ENCODE data around the gene NTM. TPM values are rescaled to one million over a fixed set of nuclear protein-coding genes. Genes with fewer than 3 reads are reported as not detected.

NTM gene
- total RNA-seq, 3 donors from 2014 or later = 0.66 to 9.0 (median 1.0) TPM

- H3K36me3 ChIP-seq = no peaks in the 10 kb centered on the region
- H3K4me3 ChIP-seq = no peak overlapping the region
- no peak for DNase-seq (ENCODE audit: low spot score in 2 of 2)
- TF ChIP-seq POLR2A (IDR thresholded peaks at IDR 0.05) (no peak), CTCF (IDR thresholded peaks at IDR 0.05) (no peak), POLR2AphosphoS5 (IDR thresholded peaks at IDR 0.05) (no peak)
- no peak overlapping the region for H3K27ac ChIP-seq
- H3K27me3 ChIP-seq = peaks cover 0 to 4% of the 10 kb centered on the region in 2 donors
- H3K4me1 ChIP-seq = no peaks in the 10 kb centered on the region
- intact Hi-C loops (cut with DNase I; ENCODE audit: low total_unique reads) = no loop called here
- no peaks in the 10 kb centered on the region for H3K9me3 ChIP-seq
These were observed 917.6 kb downstream of the NTM start for GRCh38 chr11:132288036-132288435.

- DNase-seq (ENCODE audit: low spot score in 2 of 2) = no peak
- Histone ChIP-seq H3K9me3 (no peaks in the 10 kb centered on the region), H3K4me1 (no peaks in the 10 kb centered on the region), H3K4me3 (no peak overlapping the region), H3K27ac (no peak overlapping the region), H3K27me3 (no peaks in the 10 kb centered on the region), H3K36me3 (no peaks in the 10 kb centered on the region)
- intact Hi-C loops (cut with DNase I; ENCODE audit: low total_unique reads) = no loop called here
- TF ChIP-seq POLR2A (IDR thresholded peaks at IDR 0.05) (no peak), POLR2AphosphoS5 (IDR thresholded peaks at IDR 0.05) (no peak), CTCF (IDR thresholded peaks at IDR 0.05) (no peak)
These were observed 919.3 kb downstream of the NTM start for GRCh38 chr11:132289590-132290256.

- intact Hi-C loops (cut with DNase I; ENCODE audit: low total_unique reads) = no loop called here
- H3K4me1 ChIP-seq = no peaks in the 10 kb centered on the region
- no peak overlapping the region for H3K27ac ChIP-seq
- no peak for DNase-seq (ENCODE audit: low spot score in 2 of 2)
- H3K36me3 ChIP-seq = no peaks in the 10 kb centered on the region
- H3K4me3 ChIP-seq = no peak overlapping the region
- no peaks in the 10 kb centered on the region for H3K27me3 ChIP-seq
- TF ChIP-seq CTCF (IDR thresholded peaks at IDR 0.05) (no peak), POLR2A (IDR thresholded peaks at IDR 0.05) (no peak), POLR2AphosphoS5 (IDR thresholded peaks at IDR 0.05) (no peak)
- no peaks in the 10 kb centered on the region for H3K9me3 ChIP-seq
These were observed 923.2 kb downstream of the NTM start for GRCh38 chr11:132293586-132293985.

GRCh38 chr11:132296946-132297610 is 926.7 kb downstream of the NTM start:
- no peaks in the 10 kb centered on the region for H3K27me3 ChIP-seq
- TF ChIP-seq POLR2A (IDR thresholded peaks at IDR 0.05) (no peak), POLR2AphosphoS5 (IDR thresholded peaks at IDR 0.05) (no peak), CTCF (IDR thresholded peaks at IDR 0.05) (no peak)
- H3K4me1 ChIP-seq = no peaks in the 10 kb centered on the region
- no peak overlapping the region for H3K4me3 ChIP-seq
- H3K9me3 ChIP-seq = no peaks in the 10 kb centered on the region
- no peak for DNase-seq (ENCODE audit: low spot score in 2 of 2)
- no peak overlapping the region for H3K27ac ChIP-seq
- no peaks in the 10 kb centered on the region for H3K36me3 ChIP-seq
- intact Hi-C loops (cut with DNase I; ENCODE audit: low total_unique reads) = no loop called here

- no peaks in the 10 kb centered on the region for H3K36me3 ChIP-seq
- H3K9me3 ChIP-seq = no peaks in the 10 kb centered on the region
- TF ChIP-seq POLR2A (IDR thresholded peaks at IDR 0.05) = no peak
- no peak for TF ChIP-seq POLR2AphosphoS5 (IDR thresholded peaks at IDR 0.05)
- no peak for TF ChIP-seq CTCF (IDR thresholded peaks at IDR 0.05)
- no peak overlapping the region for H3K27ac ChIP-seq
- intact Hi-C loops (cut with DNase I; ENCODE audit: low total_unique reads) = no loop called here
- DNase-seq (ENCODE audit: low spot score in 2 of 2) = no peak
- no peak overlapping the region for H3K4me3 ChIP-seq
- H3K27me3 ChIP-seq = no peaks in the 10 kb centered on the region
- no peaks in the 10 kb centered on the region for H3K4me1 ChIP-seq
These were observed 927.9 kb downstream of the NTM start for GRCh38 chr11:132298357-132298756.

All from breast epithelium (tissue), 4 donors.